K562 (cell line): Measurements from ENCODE around the gene BARX2. TPM values are rescaled to one million over a fixed set of nuclear protein-coding genes. Genes with fewer than 3 reads are reported as not detected.

Source experiments
- ATAC-seq: fragments of 200-7000 bp; cut with Tn5 transposase; 3 replicates; pipeline ENCODE4 v1.9.1; 2020; ENCODE audit warnings: moderate library complexity
- BruUV-seq: library from RNA; stranded (reverse); fragments of 400-500 nt; replicated peaks from 2 replicates; lab custom pipeline; 2021; lab: Mats Ljungman, UMichigan
- CTCF ChIA-PET: fragments of 300-600 bp; formaldehyde crosslinking; extraction: SDS; loops from one replicate; lab custom pipeline; 2021; ENCODE audit warnings: low intra/inter-chr PET ratio; lab: Yijun Ruan, JAX
- POLR2A ChIA-PET: fragments of 300-600, 350-650 bp; sonication (Branson Sonifier 250); formaldehyde crosslinking; extraction: SDS; loops from one replicate; lab custom pipeline; 2021; ENCODE audit warnings: antibody characterized with exemption, inconsistent platforms; lab: Yijun Ruan, JAX
- DNase-seq, 4 experiments: peaks; one replicate each; pipeline versions ENCODE4 v3.0.0 to v3.0.0-alpha.2; 2011 to 2018; ENCODE audit warnings: low spot score in 3 of 4, mixed read lengths in 3 of 4; ENCODE audit errors: extremely low read depth in 1 of 4
- FAIRE-seq: peaks from 2 replicates; lab custom pipeline; 2011; peaks lifted over from hg19 to GRCh38; lab: Jason Lieb, UNC
- H2AFZ ChIP-seq: 2 replicates; pipeline ENCODE4 v1.6.0; 2011; ENCODE audit warnings: low read depth, low read length, control low read depth, inconsistent platforms
- H3K27ac ChIP-seq: fragments of 200-600 bp; 3 replicates; pipeline ENCODE4 v1.8.0; 2011; ENCODE audit warnings: low read depth, mild to moderate bottlenecking, control low read depth, inconsistent platforms, low read length, moderate library complexity, mixed read lengths; ENCODE audit errors: extremely low read depth
- H3K27me3 ChIP-seq, 2 experiments: fragments of 300-600 bp in 1 of 2; 2 replicates in 1 of 2; 3 replicates in 1 of 2; pipeline versions ENCODE4 v1.6.0 to v1.8.0; 2011; ENCODE audit warnings: inconsistent platforms in 2 of 2, low read length in 2 of 2, mild to moderate bottlenecking in 1 of 2, mixed read lengths in 1 of 2, moderate library complexity in 1 of 2; ENCODE audit not compliant: control insufficient read depth in 2 of 2, insufficient read depth in 2 of 2
- H3K36me3 ChIP-seq: fragments of 300-600 bp; 3 replicates; pipeline ENCODE4 v1.8.0; 2011; ENCODE audit warnings: mild to moderate bottlenecking, low read length, inconsistent platforms; ENCODE audit not compliant: control insufficient read depth, insufficient read depth
- H3K4me1 ChIP-seq, 2 experiments: fragments of 200-600 bp in 1 of 2; replicated peaks in 1 of 2; 2 replicates in 1 of 2; 3 replicates in 1 of 2; pipeline versions ENCODE4 v1.5.1 to v1.8.0; 2011; ENCODE audit warnings: inconsistent platforms in 2 of 2, low read length in 2 of 2, mild to moderate bottlenecking in 1 of 2, mixed read lengths in 1 of 2, moderate library complexity in 1 of 2; ENCODE audit not compliant: control insufficient read depth in 2 of 2, insufficient read depth in 2 of 2
- H3K4me2 ChIP-seq: 2 replicates; pipeline ENCODE4 v1.6.1; 2011; ENCODE audit warnings: low read length, control low read depth, inconsistent platforms, mixed read lengths; ENCODE audit not compliant: insufficient read depth
- H3K4me3 ChIP-seq: fragments of 200-600 bp; sonication (generic), shearing (Covaris generic); 2 replicates; pipeline ENCODE4 v1.5.1; 2016; ENCODE audit warnings: control low read depth, inconsistent platforms
- H3K79me2 ChIP-seq: fragments of 200-600 bp; 3 replicates; pipeline ENCODE4 v1.8.0; 2011; ENCODE audit warnings: low read length, inconsistent platforms; ENCODE audit not compliant: control insufficient read depth, insufficient read depth
- H3K9ac ChIP-seq, 2 experiments: 2 replicates each; pipeline versions ENCODE4 v1.6.0 to v1.6.1; 2011; ENCODE audit warnings: low read depth in 2 of 2, low read length in 2 of 2, control low read depth in 1 of 2, inconsistent platforms in 1 of 2, mild to moderate bottlenecking in 1 of 2, mixed read lengths in 1 of 2; ENCODE audit not compliant: insufficient read depth in 1 of 2
- H3K9me1 ChIP-seq: one replicate; pipeline ENCODE4 v1.6.0; 2011; ENCODE audit warnings: inconsistent platforms, mild to moderate bottlenecking, low read length, moderate library complexity; ENCODE audit not compliant: control insufficient read depth, insufficient read depth
- H3K9me3 ChIP-seq: replicated peaks from 2 replicates; pipeline ENCODE4 v1.5.1; 2011; ENCODE audit warnings: low read depth, low read length, inconsistent platforms; ENCODE audit not compliant: control insufficient read depth, insufficient read depth
- H4K20me1 ChIP-seq: replicated peaks from 2 replicates; pipeline ENCODE4 v1.6.1; 2011; ENCODE audit warnings: low read length, inconsistent platforms, mixed read lengths; ENCODE audit not compliant: control insufficient read depth, insufficient read depth
- E2F6 ChIP-seq, 2 experiments: IDR thresholded peaks; 2 replicates each; pipeline ENCODE4 v1.6.1; 2011; ENCODE audit warnings: borderline replicate concordance in 1 of 2, control low read depth in 1 of 2, low read depth in 1 of 2, low read length in 1 of 2, mild to moderate bottlenecking in 1 of 2, mixed read lengths in 1 of 2, moderate library complexity in 1 of 2; ENCODE audit not compliant: insufficient read depth in 1 of 2, insufficient read length in 1 of 2, poor library complexity in 1 of 2, severe bottlenecking in 1 of 2; ENCODE audit errors: extremely low read depth in 1 of 2
- EZH2 ChIP-seq: IDR thresholded peaks from 2 replicates; pipeline ENCODE4 v1.6.1; 2012; ENCODE audit warnings: low read depth, mild to moderate bottlenecking, inconsistent platforms, low read length, borderline replicate concordance
- HMG20B ChIP-seq: fragments of 250-450 bp; sonication (Bioruptor Pico); IDR thresholded peaks from 2 replicates; pipeline ENCODE4 v1.5.0; 2021; ENCODE audit warnings: mild to moderate bottlenecking
- KLF1 ChIP-seq: fragments of 450-650 bp; IDR thresholded peaks from 2 replicates; pipeline ENCODE4 v1.6.1; 2016; ENCODE audit warnings: missing genetic modification characterization, missing compliant biosample characterization
- LCOR ChIP-seq: sonication (generic); formaldehyde crosslinking; IDR thresholded peaks from 2 replicates; pipeline ENCODE4 v1.8.0; 2022; ENCODE audit warnings: mild to moderate bottlenecking, missing genetic modification reagents
- MNT ChIP-seq, 2 experiments: fragments of 450-650 bp; conservative IDR thresholded peaks; 2 replicates each; pipeline ENCODE4 v1.6.1; 2017; ENCODE audit warnings: mild to moderate bottlenecking in 2 of 2, moderate library complexity in 2 of 2
- NFRKB ChIP-seq: fragments of 450-650 bp; IDR thresholded peaks from 2 replicates; pipeline ENCODE4 v1.6.1; 2016; ENCODE audit warnings: low read depth
- SRSF7 ChIP-seq: fragments of 200-400 bp; formaldehyde crosslinking; optimal IDR thresholded peaks from 2 replicates; pipeline ENCODE3; 2017; ENCODE audit warnings: mild to moderate bottlenecking, low read depth, low read length
- WGBS: fragments of 100-300 bp; shearing (Covaris generic); methylation state at CpG from one replicate; pipeline ENCODE4 v1.1.6; 2016; ENCODE audit warnings: low coverage, mixed read lengths; ENCODE audit not compliant: insufficient coverage; ENCODE audit errors: missing lambda C conversion rate; 5-methylcytosine and 5-hydroxymethylcytosine counted together
- in situ Hi-C: fragments of 300-500 bp; cut with MboI; formaldehyde crosslinking; loops from 4 replicates; pipeline ENCODE4 v1.15.0; 2018; ENCODE audit warnings: inconsistent platforms, mixed read lengths
- intact Hi-C: fragments of 100-400 bp; cut with micrococcal nuclease; formaldehyde crosslinking; loops from 2 replicates; pipeline ENCODE4 v1.14.2; 2022
- polyA plus RNA-seq, 8 experiments: library from polyadenylated mRNA; depleted of rRNA in 4 of 8; stranded (reverse) in 5 of 8; unstranded in 3 of 8; fragments of >200 nt; fragmentation: Nextera tagmentation in 2 of 8; fragmentation: Illumina TruSeq in 1 of 8; extraction: Ambion mirVana in 2 of 8; extraction: Trizol in 1 of 8; gene quantifications; 2 replicates each; pipeline versions ENCODE4 v1.2.1 to v1.2.3, GENCODE V29; 2011 to 2014; ENCODE audit warnings: inconsistent platforms in 1 of 8, missing spikeins in 1 of 8
- total RNA-seq, 7 experiments: library from RNA; depleted of rRNA in 6 of 7; stranded (reverse); fragments of >200 nt in 6 of 7; fragmentation: Illumina TruSeq in 2 of 7; extraction: Trizol in 2 of 7; gene quantifications; 2 replicates each; pipeline versions ENCODE4 v1.2.1 to v1.2.3, GENCODE V29; 2011 to 2021; ENCODE audit warnings: low replicate concordance in 1 of 7

Gene BARX2
- total and polyA plus RNA-seq, 9 of the 15 experiments (the other 6 are each of a cell fraction or from before 2014, with no cell fraction given): not detected

- TF ChIP-seq MNT (conservative IDR thresholded peaks at IDR 0.05): no peak
- no peak for TF ChIP-seq LCOR (CRISPR knock-in tag)
- TF ChIP-seq SRSF7: no peak
- TF ChIP-seq EZH2: no peak
- TF ChIP-seq HMG20B (CRISPR knock-in tag): no peak
Observed at GRCh38 chr11:129446572-129446971, 70.9 kb downstream of the BARX2 start (continued).

- no peaks in the 10 kb centered on the region; the same call in 1 of the 2 replicates for H4K20me1 ChIP-seq
- no peaks in the 10 kb centered on the region for H3K4me1 ChIP-seq
- no peak for DNase-seq
- POLR2A ChIA-PET: no interaction called here
- H3K36me3 ChIP-seq: no peaks in the 10 kb centered on the region
- H3K27ac ChIP-seq: no peak overlapping the region
- no peak for ATAC-seq
- H3K9me3 ChIP-seq: no peaks in the 10 kb centered on the region
- no peak overlapping the region for H3K4me2 ChIP-seq
- H3K9ac ChIP-seq: no peak overlapping the region
- WGBS: 0% methylated on average over 7 of the region's 7 CpGs
- H2AFZ ChIP-seq: no peak overlapping the region
- TF ChIP-seq KLF1 (tag) (no peak), NFRKB (no peak), E2F6 (IDR thresholded peaks at IDR 0.05; ENCODE audit: borderline replicate concordance in 1 of 2, extremely low read depth in 1 of 2, insufficient read depth in 1 of 2, insufficient read length in 1 of 2, low read depth in 1 of 2, low read length in 1 of 2, poor library complexity in 1 of 2, severe bottlenecking in 1 of 2) (no peak)
- no peaks in the 10 kb centered on the region for H3K79me2 ChIP-seq
- no TSS peak for BruUV-seq
- H3K27me3 ChIP-seq: no peaks in the 10 kb centered on the region
- in situ Hi-C loops (no loop called here), intact Hi-C loops (no loop called here)
- CTCF ChIA-PET: no interaction called here
- no peak for FAIRE-seq
- no peak overlapping the region for H3K4me3 ChIP-seq
- no peaks in the 10 kb centered on the region for H3K9me1 ChIP-seq
Observed at GRCh38 chr11:129447654-129448239, 72.1 kb downstream of the BARX2 start.
